ENCODE measurements around the gene HK2. TPM values are rescaled to one million over a fixed set of nuclear protein-coding genes. Genes with fewer than 3 reads are reported as not detected.
"Not testable (repeated sequence)": the region's sequence is repeated elsewhere in the genome, so short reads cannot be mapped to it uniquely, and the experiment has no call there.

The HK2 gene
- total and polyA plus RNA-seq, 2 of the 4 experiments (the other 2 are of a cell fraction) = 17.4 to 20.9 TPM

DNA sequence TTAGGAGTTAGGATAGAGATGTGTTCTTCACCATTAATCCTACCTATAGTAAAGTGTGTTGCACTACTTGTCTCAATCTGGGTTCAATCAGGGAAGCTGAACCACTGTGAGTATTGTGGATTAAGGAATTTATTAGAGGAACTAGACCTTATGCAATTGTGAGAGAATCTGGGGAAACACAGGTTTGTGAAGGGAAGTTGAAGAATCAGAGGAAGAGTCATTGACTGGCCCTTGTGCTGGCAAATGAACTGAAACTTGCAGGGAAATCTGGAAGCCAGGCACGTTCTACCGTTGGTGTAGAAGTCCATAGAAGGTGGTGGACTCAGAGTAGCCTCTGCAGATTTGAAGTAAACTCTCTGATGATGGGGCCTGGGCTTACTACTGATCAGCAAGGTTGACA, 44.7 kb upstream of the HK2 start (continued):
- TF ChIP-seq MXI1 (IDR thresholded peaks at IDR 0.05; ENCODE audit: borderline replicate concordance, low read depth, low read length) (no peak), RFX5 (IDR thresholded peaks at IDR 0.05; ENCODE audit: low read depth, low read length) (no peak), BHLHE40 (IDR thresholded peaks at IDR 0.05; ENCODE audit: low read depth, low read length) (no peak)
- TF ChIP-seq, protein P1, sequence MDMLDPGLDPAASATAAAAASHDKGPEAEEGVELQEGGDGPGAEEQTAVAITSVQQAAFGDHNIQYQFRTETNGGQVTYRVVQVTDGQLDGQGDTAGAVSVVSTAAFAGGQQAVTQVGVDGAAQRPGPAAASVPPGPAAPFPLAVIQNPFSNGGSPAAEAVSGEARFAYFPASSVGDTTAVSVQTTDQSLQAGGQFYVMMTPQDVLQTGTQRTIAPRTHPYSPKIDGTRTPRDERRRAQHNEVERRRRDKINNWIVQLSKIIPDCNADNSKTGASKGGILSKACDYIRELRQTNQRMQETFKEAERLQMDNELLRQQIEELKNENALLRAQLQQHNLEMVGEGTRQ (IDR thresholded peaks at IDR 0.05; ENCODE audit: low read depth, low read length) = no peak

GRCh38 chr2:74792282-74792681, 41.6 kb upstream of the HK2 start:
- Histone ChIP-seq H2AK9ac (replicated peaks; ENCODE audit: low read depth, low read length, poor library complexity) (no peak overlapping the region), H3K56ac (ENCODE audit: extremely low read depth, insufficient read depth, low read length) (no peak overlapping the region), H2BK20ac (ENCODE audit: low read depth, low read length) (no peak overlapping the region), H2AK5ac (ENCODE audit: low read depth, low read length) (no peak overlapping the region), H3K9me3 (ENCODE audit: control insufficient read depth, insufficient read depth, low read length) (peaks cover 5% of the 10 kb centered on the region), H2BK15ac (ENCODE audit: low read depth, low read length) (no peak overlapping the region), H3K4me3 (ENCODE audit: insufficient read depth, low read depth, low read length) (no peak overlapping the region), H2BK120ac (ENCODE audit: low read depth, low read length) (no peak overlapping the region), H4K91ac (ENCODE audit: insufficient read depth, low read depth, low read length) (no peak overlapping the region), H2BK5ac (ENCODE audit: low read depth, low read length, poor library complexity, severe bottlenecking) (no peak overlapping the region), H3K27me3 (ENCODE audit: control insufficient read depth, insufficient read depth, low read length) (peaks cover 2% of the 10 kb centered on the region; the same call in 1 of the 2 replicates), H3K4ac (ENCODE audit: low read depth, low read length) (no peak overlapping the region), H3K9me1 (ENCODE audit: insufficient read depth, low read length) (no peaks in the 10 kb centered on the region), H3K4me2 (ENCODE audit: low read depth, low read length) (no peak overlapping the region), H3K36me3 (ENCODE audit: control insufficient read depth, insufficient read depth, low read length) (no peaks in the 10 kb centered on the region), H3K79me1 (ENCODE audit: low read depth in 1 of 2, low read length in 2 of 2) (no peaks in the 10 kb centered on the region), H3K27ac (ENCODE audit: insufficient read depth, low read length) (no peak overlapping the region), H3K4me1 (ENCODE audit: control insufficient read depth, insufficient read depth, low read length) (no peaks in the 10 kb centered on the region), H3K14ac (replicated peaks; ENCODE audit: low read depth, low read length) (no peak overlapping the region; the same call in 1 of the 2 replicates), H4K5ac (ENCODE audit: low read depth, low read length) (no peak overlapping the region), H4K20me1 (ENCODE audit: insufficient read depth, low read length) (no peaks in the 10 kb centered on the region), H3K9ac (ENCODE audit: low read depth, low read length) (no peak overlapping the region), H4K8ac (ENCODE audit: low read depth in 2 of 2, low read length in 2 of 2) (no peak overlapping the region), H3K23ac (ENCODE audit: low read depth, low read length) (no peak overlapping the region), H3K18ac (ENCODE audit: low read depth, low read length) (no peak overlapping the region), H2AFZ (replicated peaks; ENCODE audit: low read length, poor library complexity) (no peak overlapping the region)
- CTCF ChIA-PET = no interaction called here
- DNase-seq = no peak
- TF ChIP-seq RFX5 (IDR thresholded peaks at IDR 0.05; ENCODE audit: low read depth, low read length) = no peak
- TF ChIP-seq, protein P2, sequence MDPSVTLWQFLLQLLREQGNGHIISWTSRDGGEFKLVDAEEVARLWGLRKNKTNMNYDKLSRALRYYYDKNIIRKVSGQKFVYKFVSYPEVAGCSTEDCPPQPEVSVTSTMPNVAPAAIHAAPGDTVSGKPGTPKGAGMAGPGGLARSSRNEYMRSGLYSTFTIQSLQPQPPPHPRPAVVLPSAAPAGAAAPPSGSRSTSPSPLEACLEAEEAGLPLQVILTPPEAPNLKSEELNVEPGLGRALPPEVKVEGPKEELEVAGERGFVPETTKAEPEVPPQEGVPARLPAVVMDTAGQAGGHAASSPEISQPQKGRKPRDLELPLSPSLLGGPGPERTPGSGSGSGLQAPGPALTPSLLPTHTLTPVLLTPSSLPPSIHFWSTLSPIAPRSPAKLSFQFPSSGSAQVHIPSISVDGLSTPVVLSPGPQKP (IDR thresholded peaks at IDR 0.05; ENCODE audit: borderline replicate concordance, low read depth, low read length) = no peak
- no CpG with 5 or more reads among the region's 5 CpGs for WGBS, 2 experiments (ENCODE audit: extremely low coverage in 2 of 2, insufficient read length in 1 of 2)
- intact Hi-C loops (cut with micrococcal nuclease) = no loop called here
- BruUV-seq (replicated peaks) = no TSS peak
- POLR2A ChIA-PET (ENCODE audit: unreplicated experiment) = no interaction called here
- dilution Hi-C loops (cut with HindIII; ENCODE audit: low sequenced_read_pairs, unreplicated experiment) = no loop called here
- ATAC-seq (ENCODE audit: low read depth) = no peak
- in situ Hi-C loops (cut with MboI; ENCODE audit: low sequenced_read_pairs) = no loop called here

DNA sequence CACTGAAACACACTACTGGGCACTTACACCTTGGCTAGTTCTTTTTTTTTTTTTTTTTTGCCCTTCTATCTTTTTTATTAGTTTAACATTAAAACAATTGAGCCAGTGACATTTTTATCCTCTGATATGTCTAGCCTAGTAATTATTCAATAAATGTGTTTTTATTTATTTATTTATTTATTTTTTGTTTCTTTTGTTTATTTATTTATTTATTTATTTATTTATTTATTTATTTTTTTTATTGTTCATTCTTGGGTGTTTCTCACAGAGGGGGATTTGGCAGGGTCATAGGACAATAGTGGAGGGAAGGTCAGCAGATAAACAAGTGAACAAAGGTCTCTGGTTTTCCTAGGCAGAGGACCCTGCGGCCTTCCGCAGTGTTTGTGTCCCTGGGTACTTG, 39.0 kb upstream of the HK2 start:
- H2BK15ac ChIP-seq (ENCODE audit: low read depth, low read length); H3K23ac ChIP-seq (ENCODE audit: low read depth, low read length); H3K27me3 ChIP-seq (ENCODE audit: control insufficient read depth, insufficient read depth, low read length); DNase-seq; H3K9me3 ChIP-seq (ENCODE audit: control insufficient read depth, insufficient read depth, low read length); H4K8ac ChIP-seq (ENCODE audit: low read depth in 2 of 2, low read length in 2 of 2); H2BK120ac ChIP-seq (ENCODE audit: low read depth, low read length); H2BK20ac ChIP-seq (ENCODE audit: low read depth, low read length); CTCF ChIA-PET; H4K20me1 ChIP-seq (ENCODE audit: insufficient read depth, low read length); H3K9me1 ChIP-seq (ENCODE audit: insufficient read depth, low read length); H3K4ac ChIP-seq (ENCODE audit: low read depth, low read length); H2AFZ ChIP-seq (replicated peaks; ENCODE audit: low read length, poor library complexity); H3K27ac ChIP-seq (ENCODE audit: insufficient read depth, low read length); ATAC-seq (ENCODE audit: low read depth); H3K4me3 ChIP-seq (ENCODE audit: insufficient read depth, low read depth, low read length); dilution Hi-C loops (cut with HindIII; ENCODE audit: low sequenced_read_pairs, unreplicated experiment); H3K18ac ChIP-seq (ENCODE audit: low read depth, low read length); H3K79me1 ChIP-seq (ENCODE audit: low read depth in 1 of 2, low read length in 2 of 2); H2BK5ac ChIP-seq (ENCODE audit: low read depth, low read length, poor library complexity, severe bottlenecking); H3K4me2 ChIP-seq (ENCODE audit: low read depth, low read length); POLR2A ChIA-PET (ENCODE audit: unreplicated experiment); H3K56ac ChIP-seq (ENCODE audit: extremely low read depth, insufficient read depth, low read length); H3K36me3 ChIP-seq (ENCODE audit: control insufficient read depth, insufficient read depth, low read length); H3K9ac ChIP-seq (ENCODE audit: low read depth, low read length); H2AK5ac ChIP-seq (ENCODE audit: low read depth, low read length); H4K5ac ChIP-seq (ENCODE audit: low read depth, low read length); in situ Hi-C loops (cut with MboI; ENCODE audit: low sequenced_read_pairs); H4K91ac ChIP-seq (ENCODE audit: insufficient read depth, low read depth, low read length); intact Hi-C loops (cut with micrococcal nuclease); H2AK9ac ChIP-seq (replicated peaks; ENCODE audit: low read depth, low read length, poor library complexity); BruUV-seq (replicated peaks); H3K4me1 ChIP-seq (ENCODE audit: control insufficient read depth, insufficient read depth, low read length); H3K14ac ChIP-seq (replicated peaks; ENCODE audit: low read depth, low read length): not testable (repeated sequence)
- WGBS, 2 experiments (ENCODE audit: extremely low coverage in 2 of 2, insufficient read length in 1 of 2) = no CpG with 5 or more reads among the region's 2 CpGs

Measured in IMR-90 (cell line).